HL-60 (cell line): ENCODE data around the gene HORMAD2.

ENCODE experiments used
- POLR2AphosphoS5 ChIP-seq: IDR thresholded peaks from 2 replicates; pipeline ENCODE4 v1.6.1; 2012; ENCODE audit warnings: low read depth
- TF ChIP-seq, protein P1 (sequence below): IDR thresholded peaks from one replicate; pipeline ENCODE4 v1.5.1; 2011; ENCODE audit warnings: low read length, control low read depth, inconsistent platforms; ENCODE audit not compliant: insufficient read depth
- TF ChIP-seq, protein P2 (sequence below): IDR thresholded peaks from 2 replicates; pipeline ENCODE4 v1.6.1; 2012; ENCODE audit warnings: low read depth; ENCODE audit not compliant: insufficient replicate concordance

DNA sequence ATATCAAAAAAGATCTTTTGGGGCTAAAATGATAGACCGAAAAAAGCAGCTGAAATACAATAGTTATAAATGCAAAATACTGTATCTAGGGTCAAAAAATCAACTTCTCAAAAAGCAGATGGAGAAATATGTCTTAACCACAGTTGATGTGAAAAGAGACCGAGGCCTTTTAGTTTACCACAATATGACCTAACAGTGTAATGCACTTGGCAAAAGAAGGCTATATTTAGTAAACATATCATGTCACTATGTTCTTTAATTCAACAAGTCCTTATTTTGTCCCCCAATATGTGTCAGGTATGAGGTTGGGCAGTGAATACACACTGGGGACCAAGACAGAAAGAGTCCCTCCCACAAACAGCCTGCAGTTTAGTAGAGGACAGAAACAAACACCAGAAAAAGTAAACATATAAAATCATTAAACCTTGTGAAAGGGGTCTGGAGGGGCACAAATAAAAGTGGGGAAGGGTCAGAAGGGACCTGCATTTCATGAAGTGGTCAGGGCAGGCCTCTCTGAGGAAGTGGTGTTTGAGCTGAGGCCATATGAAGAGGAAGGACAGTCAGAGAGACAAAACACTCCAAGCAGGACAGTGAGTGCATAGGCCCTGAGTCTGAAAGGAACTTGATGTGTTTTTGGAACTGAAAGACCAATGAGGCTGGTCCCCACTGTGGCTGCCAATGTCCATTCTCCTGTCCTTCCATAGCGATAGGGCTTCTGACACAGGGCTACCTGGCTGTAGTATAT lies 112.9 kb downstream of the HORMAD2 start:
- TF ChIP-seq, protein P1, sequence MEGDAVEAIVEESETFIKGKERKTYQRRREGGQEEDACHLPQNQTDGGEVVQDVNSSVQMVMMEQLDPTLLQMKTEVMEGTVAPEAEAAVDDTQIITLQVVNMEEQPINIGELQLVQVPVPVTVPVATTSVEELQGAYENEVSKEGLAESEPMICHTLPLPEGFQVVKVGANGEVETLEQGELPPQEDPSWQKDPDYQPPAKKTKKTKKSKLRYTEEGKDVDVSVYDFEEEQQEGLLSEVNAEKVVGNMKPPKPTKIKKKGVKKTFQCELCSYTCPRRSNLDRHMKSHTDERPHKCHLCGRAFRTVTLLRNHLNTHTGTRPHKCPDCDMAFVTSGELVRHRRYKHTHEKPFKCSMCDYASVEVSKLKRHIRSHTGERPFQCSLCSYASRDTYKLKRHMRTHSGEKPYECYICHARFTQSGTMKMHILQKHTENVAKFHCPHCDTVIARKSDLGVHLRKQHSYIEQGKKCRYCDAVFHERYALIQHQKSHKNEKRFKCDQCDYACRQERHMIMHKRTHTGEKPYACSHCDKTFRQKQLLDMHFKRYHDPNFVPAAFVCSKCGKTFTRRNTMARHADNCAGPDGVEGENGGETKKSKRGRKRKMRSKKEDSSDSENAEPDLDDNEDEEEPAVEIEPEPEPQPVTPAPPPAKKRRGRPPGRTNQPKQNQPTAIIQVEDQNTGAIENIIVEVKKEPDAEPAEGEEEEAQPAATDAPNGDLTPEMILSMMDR = no peak
- TF ChIP-seq, protein P2, sequence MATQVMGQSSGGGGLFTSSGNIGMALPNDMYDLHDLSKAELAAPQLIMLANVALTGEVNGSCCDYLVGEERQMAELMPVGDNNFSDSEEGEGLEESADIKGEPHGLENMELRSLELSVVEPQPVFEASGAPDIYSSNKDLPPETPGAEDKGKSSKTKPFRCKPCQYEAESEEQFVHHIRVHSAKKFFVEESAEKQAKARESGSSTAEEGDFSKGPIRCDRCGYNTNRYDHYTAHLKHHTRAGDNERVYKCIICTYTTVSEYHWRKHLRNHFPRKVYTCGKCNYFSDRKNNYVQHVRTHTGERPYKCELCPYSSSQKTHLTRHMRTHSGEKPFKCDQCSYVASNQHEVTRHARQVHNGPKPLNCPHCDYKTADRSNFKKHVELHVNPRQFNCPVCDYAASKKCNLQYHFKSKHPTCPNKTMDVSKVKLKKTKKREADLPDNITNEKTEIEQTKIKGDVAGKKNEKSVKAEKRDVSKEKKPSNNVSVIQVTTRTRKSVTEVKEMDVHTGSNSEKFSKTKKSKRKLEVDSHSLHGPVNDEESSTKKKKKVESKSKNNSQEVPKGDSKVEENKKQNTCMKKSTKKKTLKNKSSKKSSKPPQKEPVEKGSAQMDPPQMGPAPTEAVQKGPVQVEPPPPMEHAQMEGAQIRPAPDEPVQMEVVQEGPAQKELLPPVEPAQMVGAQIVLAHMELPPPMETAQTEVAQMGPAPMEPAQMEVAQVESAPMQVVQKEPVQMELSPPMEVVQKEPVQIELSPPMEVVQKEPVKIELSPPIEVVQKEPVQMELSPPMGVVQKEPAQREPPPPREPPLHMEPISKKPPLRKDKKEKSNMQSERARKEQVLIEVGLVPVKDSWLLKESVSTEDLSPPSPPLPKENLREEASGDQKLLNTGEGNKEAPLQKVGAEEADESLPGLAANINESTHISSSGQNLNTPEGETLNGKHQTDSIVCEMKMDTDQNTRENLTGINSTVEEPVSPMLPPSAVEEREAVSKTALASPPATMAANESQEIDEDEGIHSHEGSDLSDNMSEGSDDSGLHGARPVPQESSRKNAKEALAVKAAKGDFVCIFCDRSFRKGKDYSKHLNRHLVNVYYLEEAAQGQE = no peak
- TF ChIP-seq POLR2AphosphoS5 = no peak
